ENCODE data around the gene CORO6. TPM values are rescaled to one million over a fixed set of nuclear protein-coding genes. Genes with fewer than 3 reads are reported as not detected.

The CORO6 gene
- total RNA-seq, 1 experiment from 2014 or later, result 2.4 TPM

GRCh38 chr17:29613856-29614255 lies 8.9 kb downstream of the CORO6 start:
- no peak for DNase-seq (ENCODE audit: low read depth)

GRCh38 chr17:29613352-29613837 lies 9.3 kb downstream of the CORO6 start:
- DNase-seq (ENCODE audit: low read depth), result no peak

- no peak for DNase-seq (ENCODE audit: low read depth)
Measured at GRCh38 chr17:29612404-29613280, 10.1 kb downstream of the CORO6 start.

- DNase-seq (ENCODE audit: low read depth), result no peak
Measured at GRCh38 chr17:29612094-29612403, 10.7 kb downstream of the CORO6 start.

- no peak for DNase-seq (ENCODE audit: low read depth)
Measured at GRCh38 chr17:29611351-29612093, 11.2 kb downstream of the CORO6 start.

- no peak for DNase-seq (ENCODE audit: low read depth)
Measured at GRCh38 chr17:29610395-29610794, 12.3 kb downstream of the CORO6 start.

- DNase-seq (ENCODE audit: low read depth), result no peak
Measured at GRCh38 chr17:29608986-29609385, 13.7 kb downstream of the CORO6 start.

GRCh38 chr17:29607557-29608195 lies 15.0 kb downstream of the CORO6 start:
- DNase-seq (ENCODE audit: low read depth), result no peak

GRCh38 chr17:29603109-29603674 lies 19.5 kb downstream of the CORO6 start:
- DNase-seq (ENCODE audit: low read depth), result no peak

- DNase-seq (ENCODE audit: low read depth), result no peak
Measured at GRCh38 chr17:29597361-29598172, 25.1 kb downstream of the CORO6 start.

GRCh38 chr17:29596811-29597210 lies 25.9 kb downstream of the CORO6 start:
- DNase-seq (ENCODE audit: low read depth), result no peak

GRCh38 chr17:29595943-29596774 lies 26.6 kb downstream of the CORO6 start:
- no peak for DNase-seq (ENCODE audit: low read depth)

GRCh38 chr17:29595107-29595942 lies 27.4 kb downstream of the CORO6 start:
- DNase-seq (ENCODE audit: low read depth), result peak; percentile 64

GRCh38 chr17:29594519-29595090 lies 28.1 kb downstream of the CORO6 start:
- no peak for DNase-seq (ENCODE audit: low read depth)

- no peak for DNase-seq (ENCODE audit: low read depth)
Measured at GRCh38 chr17:29593591-29594518, 28.9 kb downstream of the CORO6 start.

GRCh38 chr17:29592850-29593551 lies 29.7 kb downstream of the CORO6 start, which contains the start of gene ANKRD13B:
TSS of gene ANKRD13B (plus strand) at chr17:29593132. CDS start at chr17:29593622, 490 bp downstream.
- peak; percentile 35 for DNase-seq (ENCODE audit: low read depth)

All from HT1080 (cell line).